HG03565 (cell line): ENCODE data around the gene NTNG1.
"Not testable (repeated sequence)": the region's sequence is repeated elsewhere in the genome, so short reads cannot be mapped to it uniquely, and the experiment has no call there.

Experiments used
- ATAC-seq: cut with Tn5 transposase; IDR thresholded peaks from one replicate; pipeline ENCODE4 v1.9.1; 2021; ENCODE audit warnings: mild to moderate bottlenecking, moderate library complexity; ENCODE audit not compliant: unreplicated experiment

NTNG1 gene

DNA sequence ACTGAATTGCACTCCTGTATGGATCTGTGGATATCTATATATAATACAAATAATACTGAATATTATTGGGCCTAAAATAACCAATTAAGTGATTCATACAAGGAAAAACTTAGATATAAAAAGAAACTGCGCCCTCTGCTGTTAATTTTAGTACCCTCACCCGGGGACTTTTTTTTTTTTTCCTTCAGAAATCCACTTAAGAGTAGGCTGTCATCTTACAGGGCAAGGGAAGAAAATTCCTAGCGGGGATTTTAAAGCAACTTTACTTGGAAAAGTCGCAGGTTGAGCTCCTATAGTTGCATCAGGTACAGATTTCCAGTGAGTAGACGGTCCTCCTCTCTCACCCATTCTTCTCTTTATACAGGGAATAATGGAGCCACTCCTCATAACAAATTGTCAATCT, 1.3 kb downstream of the NTNG1 start:
- no peak for ATAC-seq

DNA sequence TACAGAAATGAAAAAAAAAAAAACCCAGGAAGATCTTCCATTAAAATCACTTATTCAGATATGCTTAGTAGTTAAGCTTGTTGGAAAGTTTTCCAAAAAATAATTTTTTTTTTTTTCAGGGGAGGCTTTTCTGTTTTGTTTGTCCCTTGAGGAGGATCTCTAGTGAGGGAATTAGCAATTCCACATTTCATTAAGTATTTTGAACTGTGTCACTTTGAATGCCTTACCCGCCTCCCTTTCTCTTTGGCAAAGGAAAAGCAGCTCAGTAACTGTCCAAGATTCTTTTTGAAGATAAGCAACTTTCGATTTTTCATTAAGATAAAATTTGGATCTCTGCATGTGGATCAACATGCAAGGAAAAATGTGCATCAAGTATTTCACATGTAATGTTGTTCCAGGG, 1.8 kb downstream of the NTNG1 start:
- ATAC-seq = no peak

DNA sequence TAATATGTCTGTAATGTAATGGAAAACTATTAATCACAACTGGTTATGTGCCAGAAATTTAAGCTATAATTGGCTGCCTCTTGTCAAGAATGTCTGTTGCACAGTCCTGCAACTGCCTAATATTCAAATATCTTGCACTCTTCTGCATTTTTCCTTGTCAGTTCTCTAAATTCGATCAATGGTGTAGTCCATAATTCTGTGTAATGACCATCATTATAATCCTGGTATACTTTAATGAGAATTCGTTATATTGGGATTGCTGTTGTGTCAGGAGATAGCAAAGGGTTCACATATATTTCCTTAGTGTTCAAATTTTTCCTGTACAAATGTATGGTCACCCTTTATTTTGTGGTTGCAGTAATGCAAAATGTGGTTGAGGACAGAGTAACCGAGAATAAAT, 4.8 kb downstream of the NTNG1 start:
- no peak for ATAC-seq

DNA sequence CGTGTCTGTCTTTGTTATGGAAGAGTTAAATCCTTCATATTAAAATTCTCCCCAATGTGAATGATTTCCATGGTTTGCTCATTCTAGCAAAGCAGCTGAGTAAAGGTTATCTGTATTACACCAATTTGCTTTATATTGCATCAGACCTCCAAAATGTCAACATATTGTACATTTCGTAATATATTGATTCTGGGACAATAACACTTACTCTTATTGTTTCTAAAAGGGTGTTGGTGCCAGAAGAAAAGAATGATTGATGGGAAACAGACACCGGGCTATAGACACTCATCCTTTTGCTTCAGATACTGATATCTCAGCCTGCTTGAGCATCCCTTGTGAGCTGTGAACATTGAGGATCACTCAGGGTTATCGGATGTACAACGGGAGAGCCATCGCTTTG, 7.0 kb downstream of the NTNG1 start:
- no peak for ATAC-seq

- ATAC-seq = no peak
Measured at GRCh38 chr1:107149946-107150345, 9.1 kb downstream of the NTNG1 start.

DNA sequence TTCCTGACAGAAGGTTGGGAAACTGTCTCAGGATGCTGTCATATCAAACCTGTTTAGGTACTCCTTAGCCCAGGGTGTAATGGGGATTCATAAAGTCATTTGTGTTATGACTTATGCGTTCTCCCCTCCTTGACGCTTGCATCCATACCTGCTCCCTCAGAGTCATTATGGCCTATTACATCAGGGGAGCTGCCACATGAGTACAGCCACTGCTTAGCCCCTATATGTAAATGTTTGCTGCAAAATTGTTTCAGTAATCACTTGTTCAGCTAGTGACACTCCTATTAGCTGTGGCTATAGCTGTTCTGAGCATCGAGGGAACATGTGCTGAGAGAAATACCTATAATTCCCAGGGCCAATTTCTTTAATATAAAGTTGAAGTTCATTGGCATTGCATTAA, 10.5 kb downstream of the NTNG1 start:
- ATAC-seq = no peak

DNA sequence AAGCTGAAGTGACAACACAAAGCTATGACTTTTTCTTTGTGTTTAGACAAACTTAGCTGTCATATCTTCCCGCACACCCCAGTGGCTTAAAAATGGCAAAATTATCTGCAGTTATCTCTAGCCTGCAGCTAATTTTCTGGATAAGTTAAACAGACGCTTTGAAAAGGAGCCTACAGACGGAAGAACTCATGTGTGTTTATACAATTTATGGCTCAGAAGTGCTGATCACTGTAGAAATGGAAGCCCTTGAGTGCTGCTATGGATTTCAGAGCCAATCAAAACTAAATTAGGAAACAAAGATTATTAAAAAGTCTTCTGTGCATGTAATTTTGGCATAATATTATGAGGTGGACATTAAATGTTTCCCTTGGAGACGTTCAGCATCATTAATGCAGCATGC, 11.6 kb downstream of the NTNG1 start:
- no peak for ATAC-seq

DNA sequence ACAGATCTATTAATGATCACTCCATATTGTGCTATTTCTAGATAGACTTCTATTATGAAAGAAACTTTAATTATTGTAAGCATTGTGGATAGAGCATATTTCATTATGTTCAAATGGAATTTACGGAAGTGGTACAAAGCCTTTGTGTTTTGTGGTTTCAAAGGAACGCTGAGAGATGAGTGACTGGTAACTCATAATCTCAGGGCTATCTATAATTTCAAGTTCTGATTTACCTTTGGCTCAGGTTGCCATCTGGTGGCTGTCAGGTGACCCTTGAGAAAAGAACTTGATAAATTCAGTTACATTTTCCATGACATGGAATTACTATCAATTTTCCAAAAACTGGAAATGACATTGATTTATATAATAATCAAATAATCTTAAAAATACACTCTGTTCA, 12.2 kb downstream of the NTNG1 start:
- ATAC-seq = no peak

DNA sequence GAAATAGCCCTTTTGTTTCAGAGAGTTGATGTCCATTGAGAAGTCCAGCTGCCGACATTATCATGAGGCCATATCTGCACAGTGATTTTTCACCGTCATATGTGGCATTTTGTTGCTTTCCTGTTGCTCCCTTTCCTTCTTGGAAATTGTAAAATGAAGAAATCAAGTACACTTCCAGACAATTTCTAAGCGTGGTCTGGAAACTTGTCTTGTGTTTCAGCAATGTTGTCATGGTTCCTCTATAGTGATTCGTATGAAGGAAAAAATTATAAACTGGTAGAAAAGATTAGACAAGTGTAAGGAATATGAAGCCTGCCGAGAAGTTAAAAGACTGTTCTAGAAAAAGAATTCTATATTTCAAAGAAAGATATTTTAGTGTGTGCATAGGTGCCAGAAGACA, 17.7 kb downstream of the NTNG1 start:
- ATAC-seq = no peak

DNA sequence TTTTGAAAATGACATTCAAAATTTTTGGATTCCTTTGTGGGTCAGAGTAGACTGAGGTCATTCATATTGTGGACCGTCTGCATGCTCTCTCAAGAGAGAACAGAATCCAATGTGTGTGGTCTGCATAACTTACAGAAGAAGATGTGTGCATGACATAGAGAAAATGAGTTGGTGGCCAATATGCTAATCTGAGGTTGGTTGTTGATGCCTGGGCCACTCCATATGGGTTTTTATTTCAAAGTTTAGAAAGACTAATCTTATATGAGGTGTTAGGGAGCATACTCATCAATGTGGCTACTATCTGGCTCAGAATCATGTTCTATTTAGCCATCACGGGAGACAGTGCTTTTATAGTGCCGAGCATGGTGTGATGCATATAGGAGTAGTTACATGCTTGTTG, 18.2 kb downstream of the NTNG1 start:
- ATAC-seq = no peak

DNA sequence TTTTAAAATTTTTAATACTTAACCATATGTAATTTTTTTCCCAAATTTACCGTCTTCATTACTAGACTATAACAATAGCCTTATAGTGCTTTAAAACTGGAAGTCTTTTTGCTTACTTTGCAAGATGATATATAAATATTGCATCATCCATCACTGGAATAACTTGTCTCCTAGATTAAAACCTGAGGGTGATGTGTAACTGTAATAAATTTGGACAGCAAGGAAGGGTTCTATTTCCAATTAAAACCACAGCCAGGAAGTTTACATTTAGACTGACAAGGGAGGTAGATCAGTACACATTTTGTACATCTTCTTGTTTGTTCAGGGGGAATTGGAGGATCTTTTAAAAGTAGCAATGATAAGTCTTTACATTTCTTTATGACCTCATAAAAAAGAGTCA, 21.9 kb downstream of the NTNG1 start:
- no peak for ATAC-seq

DNA sequence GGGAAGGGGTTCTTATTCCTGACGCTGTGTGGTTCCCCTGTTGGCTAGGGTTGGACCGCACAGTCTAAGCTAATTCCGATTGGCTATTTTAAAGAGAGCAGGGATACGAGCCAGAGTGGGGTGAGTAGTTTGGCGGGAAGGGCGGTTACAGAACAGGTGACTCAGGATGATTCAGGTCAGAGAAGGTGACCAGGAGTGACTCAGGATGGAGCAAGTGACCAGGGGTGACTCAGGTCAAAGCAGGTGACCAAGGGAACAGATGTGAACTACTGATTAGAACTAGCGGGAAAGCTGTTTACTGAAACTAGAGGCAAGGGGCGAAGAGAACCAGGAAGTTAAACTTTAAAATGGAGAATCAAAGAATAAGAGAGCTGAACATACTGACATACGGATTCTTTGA, 24.1 kb downstream of the NTNG1 start:
- not testable (repeated sequence) for ATAC-seq

GRCh38 chr1:107169615-107170014, 28.8 kb downstream of the NTNG1 start:
- no peak for ATAC-seq

GRCh38 chr1:107171333-107171732, 30.5 kb downstream of the NTNG1 start:
- no peak for ATAC-seq

DNA sequence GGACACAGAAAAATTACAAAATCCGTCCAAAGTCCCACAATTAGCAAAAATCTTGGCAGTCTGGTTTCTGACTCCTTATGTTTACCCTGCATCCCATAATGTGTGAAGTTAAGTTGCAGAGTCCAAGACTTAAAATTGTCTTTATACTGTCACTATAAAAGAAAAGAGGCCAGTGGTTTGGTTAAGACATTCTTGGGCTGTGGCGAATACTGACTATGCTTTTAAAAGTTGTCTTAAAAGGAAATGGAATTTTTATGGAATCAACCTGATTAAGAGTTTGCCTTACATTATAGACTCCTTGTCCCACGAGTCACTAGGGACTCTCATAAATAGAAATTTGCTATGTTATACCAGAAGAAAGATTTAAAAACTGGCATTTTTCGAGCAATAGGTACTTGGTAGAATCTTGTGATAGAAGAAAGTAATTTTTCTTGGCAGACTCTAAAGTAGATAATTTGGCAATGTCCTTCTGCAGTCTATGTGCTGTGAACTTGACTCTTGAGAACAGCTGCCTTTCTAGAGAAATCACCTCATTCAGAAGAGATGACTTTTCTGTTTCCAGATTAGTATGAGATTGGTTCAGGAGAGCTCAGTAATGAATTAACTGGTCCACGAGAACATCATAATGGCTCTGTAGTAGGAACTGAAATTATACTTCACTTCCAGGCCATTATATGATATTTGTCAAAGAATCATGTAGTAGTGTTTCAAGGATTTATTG, 31.8 kb downstream of the NTNG1 start:
- ATAC-seq = no peak

GRCh38 chr1:107175102-107175909, 34.5 kb downstream of the NTNG1 start:
- ATAC-seq = no peak

- no peak for ATAC-seq
Measured at GRCh38 chr1:107181253-107181969, 40.6 kb downstream of the NTNG1 start.

- no peak for ATAC-seq
Measured at GRCh38 chr1:107183011-107183410, 42.2 kb downstream of the NTNG1 start.

DNA sequence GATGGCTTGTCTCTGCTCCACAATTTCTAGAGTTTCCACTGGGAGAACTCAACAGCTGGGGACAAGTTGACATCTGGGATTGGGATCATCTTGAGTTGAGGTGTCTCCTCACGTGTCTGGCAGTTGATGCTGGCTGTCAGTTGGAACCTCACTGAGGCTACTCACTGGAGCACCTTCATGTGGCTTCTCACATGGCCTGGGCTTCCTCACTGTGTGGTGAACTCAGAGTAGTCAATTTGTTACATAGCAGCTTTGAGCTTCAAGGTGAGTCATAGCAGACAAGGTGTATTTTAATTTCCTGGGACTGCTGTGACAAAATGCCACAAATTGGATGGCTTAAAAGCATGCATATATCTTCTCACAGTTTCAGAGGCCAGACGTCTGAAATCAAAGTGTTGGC, 44.0 kb downstream of the NTNG1 start:
- no peak for ATAC-seq

DNA sequence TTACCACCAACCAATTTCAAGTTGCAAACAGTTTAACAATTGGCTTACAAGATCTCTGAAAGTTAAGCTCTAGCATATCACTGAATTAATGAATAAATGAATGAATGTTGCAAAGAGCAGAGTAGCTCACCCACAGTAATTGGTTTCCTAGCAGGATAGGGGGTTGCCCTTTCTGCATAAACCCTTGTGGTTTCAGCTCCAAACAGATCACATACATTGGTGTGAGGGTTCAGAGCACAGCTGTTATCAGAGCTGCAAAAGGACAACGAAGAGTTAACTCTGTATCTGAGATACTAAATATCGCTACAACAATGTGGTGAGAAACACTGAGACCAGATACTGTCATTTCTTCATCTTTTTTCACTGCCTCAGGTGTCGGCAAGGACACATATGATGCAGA, 46.6 kb downstream of the NTNG1 start:
- ATAC-seq = no peak

DNA sequence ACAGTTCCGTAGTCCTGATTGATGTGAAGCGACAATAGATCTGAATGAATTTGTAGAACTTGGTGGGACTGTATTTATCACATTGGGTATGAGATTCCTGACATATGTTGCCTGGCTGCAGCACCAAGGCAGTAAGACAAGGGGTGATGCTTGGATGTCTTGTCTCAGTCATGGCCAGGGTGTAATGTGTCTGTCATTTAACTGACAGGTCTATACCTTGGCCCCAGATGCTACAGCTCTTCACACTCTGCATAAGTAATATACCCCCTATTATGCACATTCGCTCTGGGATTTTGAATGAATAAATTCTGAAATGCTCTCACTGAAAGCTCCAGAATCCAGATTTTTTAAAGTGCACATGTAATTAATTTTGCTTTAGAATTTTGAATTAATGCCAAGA, 47.3 kb downstream of the NTNG1 start:
- no peak for ATAC-seq

DNA sequence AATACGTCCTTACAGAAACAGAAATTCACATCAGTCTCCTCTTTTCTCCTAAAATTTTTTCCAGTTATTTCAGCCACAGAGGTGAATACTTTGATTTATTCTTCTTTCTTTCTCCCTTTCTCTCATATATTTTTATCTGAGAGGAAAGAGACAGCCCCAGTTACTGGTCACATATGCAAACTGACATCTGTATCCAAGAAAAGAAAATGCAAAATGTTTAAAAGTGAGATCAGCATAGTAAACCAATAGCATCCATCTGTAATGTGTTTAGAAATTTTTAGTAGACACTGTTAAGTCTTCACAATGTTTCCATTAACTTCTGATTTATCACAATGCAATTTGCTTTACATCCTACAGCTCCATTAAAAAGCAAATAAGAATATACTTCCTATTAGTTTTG, 53.5 kb downstream of the NTNG1 start:
- ATAC-seq = no peak
